Subcutaneous abdominal adipose tissue (tissue), 5 donors: Measurements from ENCODE around the gene MGAT5.

ENCODE experiments used
- H3K27ac ChIP-seq: one replicate; pipeline ENCODE4 v1.7.0; 2013; ENCODE audit warnings: low read depth, mild to moderate bottlenecking, inconsistent platforms, low read length, moderate library complexity
- H3K27me3 ChIP-seq, 5 donors: one replicate each; pipeline ENCODE4 v1.7.0; 2013; ENCODE audit warnings: low read length in 5 of 5, inconsistent platforms in 1 of 5; ENCODE audit not compliant: control insufficient read depth in 5 of 5, insufficient read depth in 4 of 5
- H3K36me3 ChIP-seq, 5 donors: one replicate each; pipeline ENCODE4 v1.7.0; 2013; ENCODE audit warnings: low read length in 5 of 5; ENCODE audit not compliant: control insufficient read depth in 5 of 5, insufficient read depth in 5 of 5
- H3K4me1 ChIP-seq, 5 donors: one replicate each; pipeline ENCODE4 v1.7.0; 2013; ENCODE audit warnings: low read length in 5 of 5, mild to moderate bottlenecking in 3 of 5, moderate library complexity in 1 of 5; ENCODE audit not compliant: control insufficient read depth in 5 of 5, insufficient read depth in 5 of 5
- H3K4me3 ChIP-seq, 5 donors: one replicate each; pipeline ENCODE4 v1.7.0; 2013; ENCODE audit warnings: low read length in 5 of 5, low read depth in 1 of 5
- H3K9ac ChIP-seq, 5 donors: one replicate each; pipeline ENCODE4 v1.7.0; 2013; ENCODE audit warnings: low read length in 5 of 5, mild to moderate bottlenecking in 4 of 5, moderate library complexity in 3 of 5
- H3K9me3 ChIP-seq, 5 donors: one replicate each; pipeline ENCODE4 v1.7.0; 2013; ENCODE audit warnings: low read length in 5 of 5; ENCODE audit not compliant: control insufficient read depth in 5 of 5
- donor health status: healthy.
- donor health status: healthy.
- donor health status: healthy.
- donor health status: healthy.
- donor health status: healthy.

Gene MGAT5

DNA sequence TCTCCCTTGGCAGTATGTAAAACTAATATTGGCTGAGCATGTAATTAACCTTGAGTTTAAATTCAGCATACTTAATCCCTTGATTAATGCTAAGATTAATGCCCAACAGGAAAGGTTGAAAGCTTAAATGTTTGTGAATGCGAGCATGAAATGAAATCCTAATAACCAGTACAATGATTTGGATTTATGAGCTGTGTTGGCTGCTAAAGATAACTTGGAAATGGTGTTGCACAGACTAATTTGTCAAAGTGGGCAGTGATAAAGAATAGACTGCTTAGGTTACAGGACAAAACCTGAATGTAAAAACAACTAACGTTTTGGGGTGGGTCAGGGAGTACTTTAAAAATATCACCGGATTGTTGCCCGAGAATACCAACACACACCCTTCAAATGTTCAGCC, 70.6 kb downstream of the MGAT5 start:
- no peaks in the 10 kb centered on the region for H3K27me3 ChIP-seq
- no peak overlapping the region for H3K4me3 ChIP-seq
- peaks cover 0 to 3% (median 0%) of the 10 kb centered on the region in 5 donors for H3K9me3 ChIP-seq
- peaks cover 0 to 20% (median 12%) of the 10 kb centered on the region in 5 donors for H3K4me1 ChIP-seq
- no peak overlapping the region for H3K9ac ChIP-seq
- H3K27ac ChIP-seq: no peak overlapping the region
- H3K36me3 ChIP-seq: peaks cover 0 to 4% (median 2%) of the 10 kb centered on the region in 5 donors

DNA sequence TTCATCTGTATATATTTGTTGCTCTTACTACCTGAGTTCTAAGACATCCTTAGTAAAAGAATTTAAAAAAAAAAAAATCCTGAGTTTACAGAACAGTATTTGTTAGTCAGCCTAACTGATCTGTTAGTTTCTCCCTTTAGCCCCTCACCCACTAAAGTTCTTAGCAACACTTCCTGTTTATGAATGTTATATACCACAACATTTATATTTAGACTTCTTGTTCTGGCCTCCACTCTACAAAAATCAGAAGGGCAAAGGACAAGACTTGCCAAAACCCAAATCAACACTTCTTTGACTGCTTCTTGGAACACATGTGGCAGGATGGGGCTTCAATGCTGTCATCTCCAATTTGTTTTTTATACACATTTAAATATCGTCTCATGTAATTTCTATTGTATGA, 71.1 kb downstream of the MGAT5 start:
- H3K27ac ChIP-seq: peak overlapping the region; percentile 2
- peaks cover 0 to 2% (median 0%) of the 10 kb centered on the region in 5 donors for H3K36me3 ChIP-seq
- H3K27me3 ChIP-seq: no peaks in the 10 kb centered on the region
- H3K9ac ChIP-seq: no peak overlapping the region
- no peak overlapping the region for H3K4me3 ChIP-seq
- H3K4me1 ChIP-seq: peaks cover 0 to 20% (median 12%) of the 10 kb centered on the region in 5 donors
- H3K9me3 ChIP-seq: peaks cover 0 to 3% (median 0%) of the 10 kb centered on the region in 5 donors

DNA sequence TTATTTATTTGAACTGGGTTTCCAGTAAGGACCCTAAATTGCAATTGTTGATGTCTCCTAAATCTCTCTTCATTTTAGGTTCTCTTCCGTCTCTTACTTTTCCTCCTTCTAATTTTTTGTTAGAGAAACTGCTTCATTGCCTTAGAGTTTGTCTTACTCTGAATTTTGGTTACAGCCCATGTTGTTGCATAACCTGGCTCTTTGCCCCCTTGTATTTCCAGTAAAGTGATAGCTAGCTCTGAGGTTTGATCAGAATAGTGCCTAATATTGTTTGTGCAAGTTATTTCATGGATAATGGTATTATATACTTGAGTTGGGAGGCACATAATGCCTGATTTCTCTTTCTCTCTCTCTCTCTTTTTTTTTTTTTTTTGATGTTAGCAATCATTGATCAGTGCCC, 71.8 kb downstream of the MGAT5 start:
- Histone ChIP-seq H3K9ac (no peak overlapping the region), H3K4me3 (no peak overlapping the region), H3K27me3 (no peaks in the 10 kb centered on the region), H3K9me3 (peaks cover 0 to 3% (median 0%) of the 10 kb centered on the region in 5 donors), H3K27ac (peak overlapping the region; percentile 2), H3K4me1 (peaks cover 0 to 20% (median 12%) of the 10 kb centered on the region in 5 donors), H3K36me3 (peaks cover 0 to 2% (median 0%) of the 10 kb centered on the region in 5 donors)

DNA sequence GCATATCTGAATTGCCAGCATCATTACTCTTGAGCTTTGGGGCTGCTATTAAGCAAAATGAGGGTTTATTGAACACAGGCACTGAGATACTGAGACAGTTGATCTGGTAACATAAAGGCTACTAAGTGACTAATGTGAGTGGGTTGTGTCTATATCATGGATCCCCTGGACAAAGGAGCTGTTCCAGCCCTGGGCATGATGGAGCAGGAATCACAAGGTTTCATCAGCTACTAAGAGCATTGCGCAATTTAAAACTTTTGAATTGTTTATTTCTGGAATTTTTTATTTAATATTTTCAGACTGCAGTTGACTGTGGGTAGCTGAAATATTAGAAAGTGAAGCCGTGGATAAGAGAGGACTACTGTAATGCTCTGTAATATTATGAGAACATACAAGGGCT, 73.5 kb downstream of the MGAT5 start:
- Histone ChIP-seq H3K4me3 (no peak overlapping the region), H3K4me1 (peaks cover 0 to 20% (median 12%) of the 10 kb centered on the region in 5 donors), H3K9me3 (peaks cover 0 to 3% (median 0%) of the 10 kb centered on the region in 5 donors), H3K27ac (no peak overlapping the region), H3K27me3 (no peaks in the 10 kb centered on the region), H3K36me3 (no peaks in the 10 kb centered on the region), H3K9ac (no peak overlapping the region)

DNA sequence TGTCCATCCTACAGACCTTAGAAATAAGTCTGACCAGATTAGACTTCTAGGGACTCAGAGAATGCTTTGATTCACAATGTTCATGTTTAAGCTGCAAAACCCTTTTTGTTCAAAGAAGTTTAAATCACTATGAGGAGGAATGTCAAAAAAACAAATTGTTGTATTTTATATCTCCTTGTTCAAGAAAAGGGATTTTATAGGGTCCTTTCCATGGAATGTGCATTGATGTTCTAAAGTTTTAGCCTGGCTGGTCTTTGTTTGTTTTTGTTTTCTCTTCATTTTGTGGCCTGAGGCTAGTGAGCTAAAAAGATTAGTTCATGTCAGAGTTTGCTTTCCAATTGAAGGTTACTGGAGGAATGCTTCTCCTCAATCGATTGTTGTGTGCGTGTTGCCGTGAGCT, 77.2 kb downstream of the MGAT5 start:
- H3K27me3 ChIP-seq: no peaks in the 10 kb centered on the region
- H3K9me3 ChIP-seq: peaks cover 0 to 3% (median 0%) of the 10 kb centered on the region in 5 donors
- no peak overlapping the region for H3K4me3 ChIP-seq
- H3K27ac ChIP-seq: no peak overlapping the region
- peaks cover 0 to 10% (median 5%) of the 10 kb centered on the region in 5 donors for H3K4me1 ChIP-seq
- H3K36me3 ChIP-seq: no peaks in the 10 kb centered on the region
- no peak overlapping the region for H3K9ac ChIP-seq

DNA sequence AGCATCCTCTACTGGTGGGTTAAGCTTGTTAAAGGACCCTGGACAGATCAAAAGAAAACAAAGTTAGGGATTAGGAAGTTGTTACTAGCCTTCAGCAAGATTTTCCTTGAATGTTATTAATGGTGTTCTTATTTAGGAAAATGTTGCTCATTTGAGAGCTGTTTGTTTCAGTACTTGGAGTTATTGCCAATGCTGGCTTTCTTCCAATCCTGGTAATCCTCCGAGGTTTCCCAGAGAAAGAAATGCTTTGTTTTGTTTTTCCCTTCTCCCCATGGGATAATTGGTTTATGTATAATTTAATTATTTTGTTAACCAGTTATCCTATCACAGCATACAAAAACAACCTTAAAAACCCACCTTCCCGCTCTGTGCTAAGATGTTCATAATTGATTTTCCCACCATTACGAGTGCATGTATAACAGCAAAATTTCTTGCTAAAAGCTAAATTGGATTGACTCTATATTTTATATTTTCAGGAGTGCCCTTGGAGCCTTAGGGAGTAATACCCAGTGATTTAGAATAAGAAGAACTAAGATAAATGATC, 79.8 kb downstream of the MGAT5 start:
- Histone ChIP-seq H3K9me3 (no peaks in the 10 kb centered on the region), H3K36me3 (no peaks in the 10 kb centered on the region), H3K4me1 (peaks cover 0 to 6% (median 4%) of the 10 kb centered on the region in 5 donors), H3K9ac (no peak overlapping the region), H3K27me3 (no peaks in the 10 kb centered on the region), H3K27ac (no peak overlapping the region), H3K4me3 (no peak overlapping the region)

DNA sequence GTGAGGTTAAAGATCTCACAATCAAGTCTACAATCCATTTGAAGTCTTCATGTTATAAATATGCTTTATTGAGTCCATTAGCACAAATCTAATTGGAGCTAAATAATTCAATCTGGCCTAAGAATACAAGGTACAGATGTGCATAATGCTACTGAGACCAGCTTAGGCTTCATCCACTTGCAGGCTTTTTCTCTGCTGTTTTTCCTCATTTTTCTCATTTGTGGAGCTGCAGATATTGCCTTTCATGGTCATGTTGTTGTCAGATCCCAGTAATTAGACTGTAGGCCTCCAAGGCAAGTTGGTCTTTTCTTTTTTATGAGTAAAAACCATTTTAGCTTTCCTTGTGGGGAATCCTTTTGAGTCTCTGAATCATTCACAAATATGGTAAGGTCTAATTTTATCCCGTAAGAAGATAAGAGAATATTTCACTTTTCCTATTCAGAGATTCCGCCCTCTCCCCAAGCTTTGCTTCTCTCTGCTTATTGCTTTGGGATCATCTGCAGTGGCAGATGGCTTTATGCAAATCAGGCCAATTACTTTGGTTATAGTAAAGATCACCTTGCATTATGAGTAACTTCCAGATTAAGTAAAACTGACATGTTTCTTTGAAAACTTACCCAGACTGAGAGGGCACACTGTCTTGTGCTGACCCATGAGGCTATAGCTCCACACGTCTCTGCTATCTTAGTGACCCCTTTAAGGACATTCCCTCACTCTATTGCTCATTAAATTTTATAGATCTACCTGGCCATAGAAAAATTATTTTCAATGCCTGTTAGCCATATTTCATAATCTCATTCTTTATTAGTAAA, 80.9 kb downstream of the MGAT5 start:
- Histone ChIP-seq H3K9me3 (no peaks in the 10 kb centered on the region), H3K4me1 (peaks cover 0 to 6% (median 4%) of the 10 kb centered on the region in 5 donors), H3K9ac (no peak overlapping the region), H3K36me3 (no peaks in the 10 kb centered on the region), H3K27me3 (no peaks in the 10 kb centered on the region), H3K4me3 (no peak overlapping the region), H3K27ac (no peak overlapping the region)

DNA sequence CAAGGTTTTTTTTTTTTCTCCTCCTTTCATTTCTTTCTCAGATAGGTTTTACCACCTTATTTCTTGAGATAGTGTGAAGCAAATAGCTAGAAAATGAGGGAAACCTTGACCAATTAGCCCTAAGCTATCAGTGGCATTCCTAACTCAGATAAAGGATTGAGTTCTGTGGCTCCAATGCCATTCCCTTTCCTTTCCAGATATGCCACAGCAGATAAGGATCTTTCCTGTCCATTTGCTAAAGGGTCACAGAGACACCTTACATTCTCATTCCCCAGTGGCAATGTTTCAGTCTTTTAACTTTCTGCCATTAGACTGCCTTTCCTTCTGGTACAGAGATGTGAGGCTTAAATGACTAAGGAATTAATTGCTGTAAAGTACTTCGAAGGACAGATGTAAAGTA, 81.7 kb downstream of the MGAT5 start:
- no peaks in the 10 kb centered on the region for H3K27me3 ChIP-seq
- H3K9me3 ChIP-seq: no peaks in the 10 kb centered on the region
- peaks cover 0 to 6% (median 4%) of the 10 kb centered on the region in 5 donors for H3K4me1 ChIP-seq
- H3K27ac ChIP-seq: no peak overlapping the region
- H3K36me3 ChIP-seq: no peaks in the 10 kb centered on the region
- no peak overlapping the region for H3K9ac ChIP-seq
- no peak overlapping the region for H3K4me3 ChIP-seq

DNA sequence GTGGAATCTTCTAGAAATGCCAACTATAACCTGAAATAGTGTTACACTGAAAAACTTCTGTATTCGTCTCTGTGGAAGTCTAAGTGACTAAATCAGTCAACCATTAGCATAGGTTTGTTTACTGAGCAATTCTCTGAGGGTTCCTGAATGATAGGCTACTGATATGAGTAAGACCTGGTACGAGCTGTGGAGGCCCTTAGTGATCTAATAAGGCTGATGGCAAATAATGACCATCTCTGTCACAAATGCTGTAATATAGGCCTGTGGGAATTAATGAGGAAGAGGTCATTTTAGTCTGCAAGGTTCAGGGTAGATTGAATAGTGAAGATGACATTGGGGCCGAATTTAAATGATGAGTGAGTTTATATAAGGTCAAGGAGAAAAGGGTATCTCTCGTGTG, 82.5 kb downstream of the MGAT5 start:
- Histone ChIP-seq H3K36me3 (no peaks in the 10 kb centered on the region), H3K9ac (no peak overlapping the region), H3K27ac (no peak overlapping the region), H3K27me3 (no peaks in the 10 kb centered on the region), H3K9me3 (no peaks in the 10 kb centered on the region), H3K4me3 (no peak overlapping the region), H3K4me1 (peaks cover 0 to 6% (median 4%) of the 10 kb centered on the region in 5 donors)

DNA sequence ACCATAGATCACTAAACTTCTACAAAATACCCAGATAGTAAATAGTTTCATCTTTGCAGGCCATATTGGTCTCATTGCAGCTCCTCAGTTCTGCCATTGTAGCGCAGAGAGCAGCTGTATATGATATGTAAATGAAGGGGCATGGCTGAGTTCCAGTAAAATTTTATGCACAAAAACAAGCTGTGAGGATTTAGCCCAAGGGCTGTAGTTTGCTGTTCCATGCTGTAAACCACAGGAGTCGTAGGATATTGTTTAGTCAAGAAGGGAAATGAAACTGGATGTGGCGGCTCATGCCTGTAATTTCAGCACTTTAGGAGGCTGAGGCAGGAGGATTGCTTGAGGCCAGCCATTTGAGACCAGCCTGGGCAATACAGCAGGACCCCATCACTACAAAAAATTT, 83.0 kb downstream of the MGAT5 start:
- Histone ChIP-seq H3K27me3 (no peaks in the 10 kb centered on the region), H3K4me3 (no peak overlapping the region), H3K36me3 (peaks cover 0 to under 1% (median 0%) of the 10 kb centered on the region in 5 donors), H3K4me1 (peaks cover 0 to 6% (median 4%) of the 10 kb centered on the region in 5 donors), H3K27ac (no peak overlapping the region), H3K9me3 (no peaks in the 10 kb centered on the region), H3K9ac (no peak overlapping the region)
